ENCODE data around the gene FLOT2.
"Not testable (repeated sequence)": the region's sequence is repeated elsewhere in the genome, so short reads cannot be mapped to it uniquely, and the experiment has no call there.

FLOT2 gene

GRCh38 chr17:28842282-28843012 is 55.1 kb downstream of the FLOT2 start, which contains the start of gene FAM222B:
Gene FAM222B, minus strand, starts transcription at chr17:28842790. Its CDS starts 76,123 bp downstream, at chr17:28766667.
- peak; percentile 36 for DNase-seq (ENCODE audit: low read depth)
- TF ChIP-seq, protein P1, sequence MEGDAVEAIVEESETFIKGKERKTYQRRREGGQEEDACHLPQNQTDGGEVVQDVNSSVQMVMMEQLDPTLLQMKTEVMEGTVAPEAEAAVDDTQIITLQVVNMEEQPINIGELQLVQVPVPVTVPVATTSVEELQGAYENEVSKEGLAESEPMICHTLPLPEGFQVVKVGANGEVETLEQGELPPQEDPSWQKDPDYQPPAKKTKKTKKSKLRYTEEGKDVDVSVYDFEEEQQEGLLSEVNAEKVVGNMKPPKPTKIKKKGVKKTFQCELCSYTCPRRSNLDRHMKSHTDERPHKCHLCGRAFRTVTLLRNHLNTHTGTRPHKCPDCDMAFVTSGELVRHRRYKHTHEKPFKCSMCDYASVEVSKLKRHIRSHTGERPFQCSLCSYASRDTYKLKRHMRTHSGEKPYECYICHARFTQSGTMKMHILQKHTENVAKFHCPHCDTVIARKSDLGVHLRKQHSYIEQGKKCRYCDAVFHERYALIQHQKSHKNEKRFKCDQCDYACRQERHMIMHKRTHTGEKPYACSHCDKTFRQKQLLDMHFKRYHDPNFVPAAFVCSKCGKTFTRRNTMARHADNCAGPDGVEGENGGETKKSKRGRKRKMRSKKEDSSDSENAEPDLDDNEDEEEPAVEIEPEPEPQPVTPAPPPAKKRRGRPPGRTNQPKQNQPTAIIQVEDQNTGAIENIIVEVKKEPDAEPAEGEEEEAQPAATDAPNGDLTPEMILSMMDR (conservative IDR thresholded peaks at IDR 0.05; ENCODE audit: low read depth, low read length): no peak

DNA sequence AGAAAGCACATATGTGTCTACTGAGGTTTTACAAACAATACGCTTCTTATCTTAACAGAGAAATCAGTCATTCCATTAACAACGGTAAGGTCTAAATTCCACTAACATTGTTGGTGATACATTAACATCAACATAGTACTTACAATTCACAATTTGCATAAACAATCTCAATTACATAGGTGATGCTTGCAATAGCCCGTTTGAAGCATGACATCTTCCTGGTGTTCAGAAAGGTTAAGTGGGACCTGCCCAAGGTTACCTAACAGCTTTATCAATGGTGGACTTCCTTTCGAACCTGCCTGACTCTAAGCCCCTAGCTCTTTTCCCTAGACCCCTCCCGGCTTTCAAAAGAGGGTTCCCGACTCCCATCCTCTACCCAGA is 55.6 kb downstream of the FLOT2 start:
- TF ChIP-seq, protein P1 (conservative IDR thresholded peaks at IDR 0.05; ENCODE audit: low read depth, low read length): no peak
- peak overlapping the region; percentile 94 for H3K4me3 ChIP-seq (ENCODE audit: low read length)
- no peak for DNase-seq (ENCODE audit: low read depth)

More at GRCh38 chr17:28842282-28843012, 55.1 kb downstream of the FLOT2 start, which contains the start of gene FAM222B:
- H3K4me3 ChIP-seq (ENCODE audit: low read length): peak within 1 kb of the TSS; percentile 94

GRCh38 chr17:28839221-28839620 is 58.3 kb downstream of the FLOT2 start:
- TF ChIP-seq, protein P1 (conservative IDR thresholded peaks at IDR 0.05; ENCODE audit: low read depth, low read length): no peak
- no peak overlapping the region for H3K4me3 ChIP-seq (ENCODE audit: low read length)
- DNase-seq (ENCODE audit: low read depth): no peak

DNA sequence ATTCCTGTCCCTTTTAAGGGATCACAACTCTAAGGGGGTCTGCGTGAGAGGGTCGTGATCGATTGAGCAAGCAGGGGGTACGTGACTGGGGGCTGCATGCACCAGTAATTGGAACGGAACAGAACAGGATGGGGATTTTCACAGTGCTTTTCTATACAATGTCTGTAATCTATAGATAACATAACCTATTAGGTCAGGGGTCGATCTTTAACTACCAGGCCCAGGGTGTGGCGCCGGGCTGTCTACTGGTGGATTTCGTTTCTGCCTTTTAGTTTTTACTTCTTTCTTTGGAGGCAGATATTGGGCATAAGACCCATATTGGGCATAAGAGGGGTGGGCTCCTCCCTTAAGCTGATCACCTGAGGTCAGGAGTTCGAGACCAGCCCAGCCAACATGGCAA is 61.0 kb downstream of the FLOT2 start:
- not testable (repeated sequence) for DNase-seq (ENCODE audit: low read depth); H3K4me3 ChIP-seq (ENCODE audit: low read length)

DNA sequence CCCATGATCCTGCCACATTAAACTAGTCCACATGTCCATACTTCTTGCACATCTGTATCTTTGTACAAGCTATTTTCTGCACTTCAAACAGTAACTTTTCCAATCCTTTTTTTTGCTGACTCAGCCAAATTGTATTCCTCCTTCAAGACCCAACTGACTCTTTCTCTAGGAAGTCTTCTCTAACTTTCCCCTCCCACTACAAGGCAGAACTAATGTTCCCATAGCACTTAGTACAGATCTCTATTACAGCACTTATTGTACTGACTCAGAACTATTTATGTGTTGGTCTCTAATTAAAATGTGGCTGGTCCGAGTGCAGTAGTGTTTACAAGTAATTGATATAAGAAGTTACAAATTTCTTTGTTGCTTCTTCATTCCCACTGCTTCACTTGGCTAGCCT is 63.1 kb downstream of the FLOT2 start:
- no peak for DNase-seq (ENCODE audit: low read depth)
- TF ChIP-seq, protein P1 (conservative IDR thresholded peaks at IDR 0.05; ENCODE audit: low read depth, low read length): no peak
- no peak overlapping the region for H3K4me3 ChIP-seq (ENCODE audit: low read length)
